GM23338 (cell line): ENCODE measurements around the gene SEMA5A.

Source experiments
- EZH2 ChIP-seq: fragments of 200-600 bp; sonication (generic); IDR thresholded peaks from one replicate; pipeline ENCODE4 v1.8.0; 2017; ENCODE audit warnings: antibody characterized with exemption, mild to moderate bottlenecking, low read depth; ENCODE audit not compliant: unreplicated experiment
- EZH2phosphoT487 ChIP-seq: fragments of 200-600 bp; sonication (generic); IDR thresholded peaks from one replicate; pipeline ENCODE4 v1.8.1; 2018; ENCODE audit warnings: antibody characterized with exemption; ENCODE audit not compliant: unreplicated experiment
- JUNB ChIP-seq: IDR thresholded peaks from one replicate; pipeline ENCODE4 v1.6.1; 2016; ENCODE audit warnings: antibody characterized with exemption; ENCODE audit not compliant: unreplicated experiment

DNA sequence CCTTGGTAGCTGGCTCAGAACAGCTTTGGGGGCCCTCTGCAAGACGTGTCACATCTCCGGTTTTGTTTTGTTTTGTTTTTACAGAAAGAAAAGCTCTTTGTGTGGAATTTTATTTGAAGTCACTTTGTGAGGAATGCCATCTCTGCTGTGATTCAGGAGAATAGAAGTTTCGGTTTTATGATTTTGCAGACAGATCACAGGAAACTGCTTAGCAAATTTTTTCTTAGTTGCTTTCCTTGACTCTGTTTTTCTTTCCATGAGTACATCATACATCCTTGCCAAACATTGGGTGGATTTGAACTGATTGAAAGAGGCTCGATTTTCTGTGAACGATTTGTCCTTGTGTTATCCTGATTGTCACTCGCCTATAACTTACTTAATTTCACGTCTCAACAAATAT lies 5.1 kb downstream of the SEMA5A start:
- no peak for TF ChIP-seq EZH2
- TF ChIP-seq EZH2phosphoT487: no peak
- TF ChIP-seq JUNB: no peak
